Vagina (tissue), 2 donors: ENCODE measurements around the gene SLC39A10. TPM values are rescaled to one million over a fixed set of nuclear protein-coding genes. Genes with fewer than 3 reads are reported as not detected.

Experiments used
- DNase-seq, 2 donors: peaks; one replicate each; pipeline ENCODE4 v3.0.0-alpha.2; 2017; ENCODE audit errors: extremely low spot score in 2 of 2
- H3K27ac ChIP-seq: fragments of 200-600 bp; sonication (generic); one replicate; pipeline ENCODE4 v1.5.1; 2019
- H3K27me3 ChIP-seq: fragments of 200-600 bp; sonication (generic); one replicate; pipeline ENCODE4 v1.5.1; 2019
- H3K36me3 ChIP-seq, 2 donors: fragments of 200-600 bp; sonication (generic); one replicate each; pipeline ENCODE4 v1.5.1; 2017 to 2019
- H3K4me1 ChIP-seq: fragments of 200-600 bp; sonication (generic); one replicate; pipeline ENCODE4 v1.5.1; 2019
- H3K4me3 ChIP-seq, 2 donors: fragments of 200-600 bp; sonication (generic); 1 replicate in 1 of 2; 2 replicates in 1 of 2; pipeline ENCODE4 v1.5.1; 2016 to 2019
- H3K9me3 ChIP-seq: fragments of 200-600 bp; sonication (generic); one replicate; pipeline ENCODE4 v1.5.1; 2019
- POLR2A ChIP-seq, 2 donors: fragments of 450-650 bp; IDR thresholded peaks; one replicate each; pipeline ENCODE4 v1.6.1; 2017; ENCODE audit warnings: antibody characterized with exemption in 2 of 2, mild to moderate bottlenecking in 2 of 2, moderate library complexity in 2 of 2
- POLR2AphosphoS5 ChIP-seq, 2 donors: sonication (generic); formaldehyde crosslinking; IDR thresholded peaks; one replicate each; pipeline ENCODE4 v1.9.0; 2017; ENCODE audit warnings: antibody characterized with exemption in 2 of 2, mild to moderate bottlenecking in 2 of 2, low read depth in 1 of 2; ENCODE audit not compliant: insufficient read depth in 1 of 2
- intact Hi-C: fragments of 100-400 bp; cut with DNase I; formaldehyde crosslinking; loops from one replicate; pipeline ENCODE4 v1.15.1; 2023
- total RNA-seq: library from RNA; depleted of rRNA; stranded (reverse); fragments of >200 nt; gene quantifications from one replicate; pipeline ENCODE4 v1.2.3, GENCODE V29; 2016
- TF ChIP-seq, protein P1 (sequence below), 3 experiments: fragments of 450-650 bp in 2 of 3; fragments of 200-600 bp in 1 of 3; sonication (generic) in 1 of 3; IDR thresholded peaks; one replicate each; pipeline ENCODE4 v1.5.1; 2017 to 2019; ENCODE audit warnings: antibody characterized with exemption in 3 of 3, mild to moderate bottlenecking in 2 of 3, moderate library complexity in 2 of 3

Gene SLC39A10
- total RNA-seq, 1 donor from 2014 or later: 10.6 TPM

DNA sequence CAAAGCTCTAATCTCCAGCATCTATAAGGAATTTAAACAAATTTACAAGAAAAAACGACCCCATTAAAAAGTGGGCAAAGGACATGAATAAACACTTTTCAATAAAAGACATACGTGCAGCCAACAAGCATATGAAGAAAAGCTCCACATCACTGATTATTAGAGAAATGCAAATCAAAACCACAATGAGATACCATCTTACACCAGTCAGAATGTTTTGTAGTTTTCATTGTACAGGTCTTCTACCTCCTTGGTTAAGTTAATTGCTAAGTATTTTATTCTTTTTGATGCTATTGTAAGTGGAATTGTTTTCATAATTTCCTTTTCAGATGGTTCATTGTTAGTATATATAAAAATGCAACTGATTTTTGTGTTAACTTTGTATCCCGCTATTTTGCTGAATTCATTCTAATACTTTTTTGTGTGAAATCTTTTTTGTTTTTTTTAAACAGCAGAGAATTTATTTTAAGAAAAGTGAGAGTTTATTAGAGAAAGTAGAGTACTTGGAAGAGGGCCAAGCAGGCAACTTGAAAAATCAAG is 40.7 kb downstream of the SLC39A10 start:
- Histone ChIP-seq H3K4me3 (no peak overlapping the region), H3K36me3 (peaks cover 0 to 10% of the 10 kb centered on the region in 2 donors), H3K4me1 (no peaks in the 10 kb centered on the region), H3K27me3 (no peaks in the 10 kb centered on the region), H3K9me3 (peaks cover 12% of the 10 kb centered on the region), H3K27ac (no peak overlapping the region)
- intact Hi-C loops: no loop called here
- DNase-seq: no peak
- TF ChIP-seq, protein P1, sequence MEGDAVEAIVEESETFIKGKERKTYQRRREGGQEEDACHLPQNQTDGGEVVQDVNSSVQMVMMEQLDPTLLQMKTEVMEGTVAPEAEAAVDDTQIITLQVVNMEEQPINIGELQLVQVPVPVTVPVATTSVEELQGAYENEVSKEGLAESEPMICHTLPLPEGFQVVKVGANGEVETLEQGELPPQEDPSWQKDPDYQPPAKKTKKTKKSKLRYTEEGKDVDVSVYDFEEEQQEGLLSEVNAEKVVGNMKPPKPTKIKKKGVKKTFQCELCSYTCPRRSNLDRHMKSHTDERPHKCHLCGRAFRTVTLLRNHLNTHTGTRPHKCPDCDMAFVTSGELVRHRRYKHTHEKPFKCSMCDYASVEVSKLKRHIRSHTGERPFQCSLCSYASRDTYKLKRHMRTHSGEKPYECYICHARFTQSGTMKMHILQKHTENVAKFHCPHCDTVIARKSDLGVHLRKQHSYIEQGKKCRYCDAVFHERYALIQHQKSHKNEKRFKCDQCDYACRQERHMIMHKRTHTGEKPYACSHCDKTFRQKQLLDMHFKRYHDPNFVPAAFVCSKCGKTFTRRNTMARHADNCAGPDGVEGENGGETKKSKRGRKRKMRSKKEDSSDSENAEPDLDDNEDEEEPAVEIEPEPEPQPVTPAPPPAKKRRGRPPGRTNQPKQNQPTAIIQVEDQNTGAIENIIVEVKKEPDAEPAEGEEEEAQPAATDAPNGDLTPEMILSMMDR (IDR thresholded peaks at IDR 0.05): no peak
- TF ChIP-seq POLR2A (IDR thresholded peaks at IDR 0.05) (no peak), POLR2AphosphoS5 (IDR thresholded peaks at IDR 0.05; ENCODE audit: insufficient read depth in 1 of 2, low read depth in 1 of 2) (no peak)

DNA sequence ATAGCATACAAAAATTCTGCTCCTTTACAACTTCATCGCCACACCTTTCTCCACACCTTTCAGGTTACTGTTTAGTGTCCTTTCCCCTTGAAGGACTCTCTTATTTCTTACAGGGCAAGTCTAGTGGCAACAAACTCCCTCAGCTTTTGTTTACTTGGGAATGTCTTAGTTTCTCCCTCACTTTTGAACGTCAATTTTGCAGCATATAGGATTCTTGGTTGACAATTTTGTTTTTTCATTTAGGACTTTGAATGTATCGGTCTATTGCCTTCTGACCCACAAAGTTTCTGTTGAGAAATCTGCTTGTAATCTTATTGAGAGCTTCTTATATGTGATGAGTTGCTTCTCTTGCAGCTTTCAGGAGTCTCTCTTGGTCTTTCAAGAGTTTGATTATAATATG is 43.5 kb downstream of the SLC39A10 start:
- TF ChIP-seq, protein P1 (IDR thresholded peaks at IDR 0.05): no peak
- TF ChIP-seq POLR2AphosphoS5 (IDR thresholded peaks at IDR 0.05; ENCODE audit: insufficient read depth in 1 of 2, low read depth in 1 of 2) (no peak), POLR2A (IDR thresholded peaks at IDR 0.05) (no peak)
- intact Hi-C loops: no loop called here
- no peak for DNase-seq
- peaks cover 12% of the 10 kb centered on the region for H3K9me3 ChIP-seq
- H3K27ac ChIP-seq: no peak overlapping the region
- no peak overlapping the region for H3K4me3 ChIP-seq
- H3K36me3 ChIP-seq: peaks cover 0 to 3% of the 10 kb centered on the region in 2 donors
- no peaks in the 10 kb centered on the region for H3K4me1 ChIP-seq
- no peaks in the 10 kb centered on the region for H3K27me3 ChIP-seq

GRCh38 chr2:195706161-195706900 is 49.3 kb downstream of the SLC39A10 start:
- H3K27ac ChIP-seq: no peak overlapping the region
- H3K36me3 ChIP-seq: no peaks in the 10 kb centered on the region
- TF ChIP-seq POLR2A (IDR thresholded peaks at IDR 0.05) (no peak), POLR2AphosphoS5 (IDR thresholded peaks at IDR 0.05; ENCODE audit: insufficient read depth in 1 of 2, low read depth in 1 of 2) (no peak)
- TF ChIP-seq, protein P1 (IDR thresholded peaks at IDR 0.05): no peak
- no peaks in the 10 kb centered on the region for H3K9me3 ChIP-seq
- intact Hi-C loops: no loop called here
- DNase-seq: no peak
- H3K4me3 ChIP-seq: no peak overlapping the region
- H3K27me3 ChIP-seq: no peaks in the 10 kb centered on the region
- H3K4me1 ChIP-seq: no peaks in the 10 kb centered on the region

GRCh38 chr2:195709901-195710806 is 53.1 kb downstream of the SLC39A10 start:
- H3K9me3 ChIP-seq: no peaks in the 10 kb centered on the region
- H3K36me3 ChIP-seq: peaks cover 0 to 19% of the 10 kb centered on the region in 2 donors
- no peak for TF ChIP-seq POLR2A (IDR thresholded peaks at IDR 0.05)
- TF ChIP-seq POLR2AphosphoS5 (IDR thresholded peaks at IDR 0.05; ENCODE audit: insufficient read depth in 1 of 2, low read depth in 1 of 2): no peak
- no peak for DNase-seq
- no peaks in the 10 kb centered on the region for H3K27me3 ChIP-seq
- no peaks in the 10 kb centered on the region for H3K4me1 ChIP-seq
- H3K27ac ChIP-seq: no peak overlapping the region
- no peak overlapping the region for H3K4me3 ChIP-seq
- intact Hi-C loops: no loop called here

GRCh38 chr2:195711478-195711877 is 54.5 kb downstream of the SLC39A10 start:
- H3K9me3 ChIP-seq: no peaks in the 10 kb centered on the region
- H3K4me1 ChIP-seq: no peaks in the 10 kb centered on the region
- no peak for TF ChIP-seq POLR2A (IDR thresholded peaks at IDR 0.05)
- TF ChIP-seq, protein P1 (IDR thresholded peaks at IDR 0.05): no peak
- TF ChIP-seq POLR2AphosphoS5 (IDR thresholded peaks at IDR 0.05; ENCODE audit: insufficient read depth in 1 of 2, low read depth in 1 of 2): no peak
- no peak overlapping the region for H3K27ac ChIP-seq
- H3K4me3 ChIP-seq: no peak overlapping the region
- no peak for DNase-seq
- H3K27me3 ChIP-seq: no peaks in the 10 kb centered on the region
- intact Hi-C loops: no loop called here
- peaks cover 0 to 19% of the 10 kb centered on the region in 2 donors for H3K36me3 ChIP-seq
